SU-DHL-6 (cell line): ENCODE measurements around the gene C12orf76.
"Not testable (repeated sequence)": the region's sequence is repeated elsewhere in the genome, so short reads cannot be mapped to it uniquely, and the experiment has no call there.

Experiments used
- H2AFZ ChIP-seq: fragments of 200-600 bp; sonication (generic); 2 replicates; pipeline ENCODE4 v1.6.1; 2014; ENCODE audit warnings: low read depth, mild to moderate bottlenecking, moderate library complexity, mixed read lengths, antibody characterized with exemption, low read length; ENCODE audit not compliant: severe bottlenecking
- H3F3A ChIP-seq: fragments of 200-600 bp; shearing (Covaris generic); 2 replicates; pipeline ENCODE4 v1.6.0; 2016; ENCODE audit warnings: antibody characterized with exemption, mild to moderate bottlenecking; ENCODE audit not compliant: insufficient read depth
- H3K27ac ChIP-seq: fragments of 200-600 bp; sonication (generic); 2 replicates; pipeline ENCODE4 v1.5.1; 2016; ENCODE audit warnings: low read depth, mild to moderate bottlenecking, low read length, moderate library complexity, mixed read lengths
- H3K27me3 ChIP-seq: fragments of 200-600 bp; sonication (generic), shearing (Covaris generic); 2 replicates; pipeline ENCODE4 v1.6.0; 2014; ENCODE audit warnings: mild to moderate bottlenecking, low read length
- H3K36me3 ChIP-seq: fragments of 200-600 bp; sonication (generic); 2 replicates; pipeline ENCODE4 v1.6.1; 2014; ENCODE audit warnings: mild to moderate bottlenecking, low read length, mixed read lengths
- H3K4me2 ChIP-seq: fragments of 300-600, 200-600 bp; shearing (Covaris generic), sonication (generic); 2 replicates; pipeline ENCODE4 v1.6.0; 2014; ENCODE audit warnings: low read length, low read depth, mild to moderate bottlenecking; ENCODE audit not compliant: poor library complexity, severe bottlenecking
- H3K4me3 ChIP-seq: fragments of 200-600 bp; sonication (generic); 2 replicates; pipeline ENCODE4 v1.5.1; 2014; ENCODE audit warnings: antibody characterized with exemption, low read length, mild to moderate bottlenecking, mixed read lengths; ENCODE audit not compliant: insufficient read depth, poor library complexity, severe bottlenecking
- H3K79me2 ChIP-seq: fragments of 200-600 bp; sonication (generic); 2 replicates; pipeline ENCODE4 v1.6.1; 2014; ENCODE audit warnings: mild to moderate bottlenecking, low read length, moderate library complexity; ENCODE audit not compliant: insufficient read depth
- H3K9ac ChIP-seq: fragments of 200-600 bp; sonication (generic); 2 replicates; pipeline ENCODE4 v1.7.0; 2014; ENCODE audit warnings: mild to moderate bottlenecking, low read length
- H3K9me2 ChIP-seq: fragments of 200-600 bp; sonication (generic); replicated peaks from 2 replicates; pipeline ENCODE4 v1.6.1; 2014; ENCODE audit warnings: low read length; ENCODE audit not compliant: insufficient read depth
- H3K9me3 ChIP-seq: fragments of 200-600 bp; sonication (generic); 2 replicates; pipeline ENCODE4 v1.6.1; 2014; ENCODE audit warnings: low read length, mixed read lengths; ENCODE audit not compliant: insufficient read depth
- H4K20me1 ChIP-seq: fragments of 200-600 bp; sonication (generic); 2 replicates; pipeline ENCODE4 v1.6.1; 2014; ENCODE audit warnings: low read depth, mild to moderate bottlenecking, antibody characterized with exemption, low read length, moderate library complexity, mixed read lengths
- CTCF ChIP-seq: fragments of 200-600 bp; sonication (generic); IDR thresholded peaks from one replicate; pipeline ENCODE4 v1.5.1; 2017; ENCODE audit warnings: antibody characterized with exemption, mild to moderate bottlenecking, low read length, moderate library complexity; ENCODE audit not compliant: insufficient read depth, poor library complexity, severe bottlenecking
- EZH2phosphoT487 ChIP-seq: fragments of 200-600 bp; sonication (generic), shearing (Covaris generic); conservative IDR thresholded peaks from 2 replicates; pipeline ENCODE4 v1.6.1; 2018; ENCODE audit warnings: mild to moderate bottlenecking, antibody characterized with exemption, low read length, moderate library complexity, mixed read lengths

The C12orf76 gene

GRCh38 chr12:110058875-110059615 lies 10.7 kb upstream of the C12orf76 start:
- H3K79me2 ChIP-seq: no peaks in the 10 kb centered on the region
- H3F3A ChIP-seq: no peaks in the 10 kb centered on the region
- no peak overlapping the region for H3K4me3 ChIP-seq
- no peaks in the 10 kb centered on the region for H3K36me3 ChIP-seq
- no peak overlapping the region for H3K4me2 ChIP-seq
- H3K9ac ChIP-seq: no peak overlapping the region
- no peak overlapping the region for H2AFZ ChIP-seq
- no peaks in the 10 kb centered on the region for H3K9me2 ChIP-seq
- no peak overlapping the region for H3K27ac ChIP-seq
- no peak for TF ChIP-seq EZH2phosphoT487
- no peaks in the 10 kb centered on the region for H4K20me1 ChIP-seq
- H3K9me3 ChIP-seq: no peaks in the 10 kb centered on the region
- no peaks in the 10 kb centered on the region for H3K27me3 ChIP-seq

DNA sequence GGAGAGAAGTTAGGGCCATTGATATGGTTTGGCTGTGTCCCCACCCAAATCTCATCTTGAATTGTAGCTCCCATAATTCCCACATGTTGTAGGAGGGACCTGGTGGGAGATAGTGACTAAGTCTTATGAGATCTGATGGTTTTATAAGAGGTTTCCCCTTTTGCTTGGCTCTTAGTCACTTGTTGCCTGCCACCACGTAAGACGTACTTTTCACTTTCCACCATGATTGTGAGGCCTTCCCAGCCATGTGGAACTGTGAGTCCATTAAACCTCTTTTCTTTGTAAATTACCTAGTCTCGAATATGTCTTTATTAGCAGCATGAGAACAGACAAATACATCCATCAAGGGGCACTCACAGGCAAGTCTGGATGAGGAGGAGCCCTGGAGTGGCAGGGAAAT lies 8.3 kb upstream of the C12orf76 start:
- not testable (repeated sequence) for H3K9me3 ChIP-seq, H3K27ac ChIP-seq, H3F3A ChIP-seq, H3K4me2 ChIP-seq, H3K36me3 ChIP-seq, H3K4me3 ChIP-seq, H3K79me2 ChIP-seq, H3K9ac ChIP-seq, H2AFZ ChIP-seq, H3K27me3 ChIP-seq, H3K9me2 ChIP-seq, H4K20me1 ChIP-seq

GRCh38 chr12:110055375-110056352 lies 7.3 kb upstream of the C12orf76 start:
- not testable (repeated sequence) for H3K9me2 ChIP-seq, H3K36me3 ChIP-seq, H2AFZ ChIP-seq, H3K27me3 ChIP-seq, H3K27ac ChIP-seq, H3K4me2 ChIP-seq, H3K9me3 ChIP-seq, H3K79me2 ChIP-seq, H3K9ac ChIP-seq, H3F3A ChIP-seq, H3K4me3 ChIP-seq, H4K20me1 ChIP-seq

DNA sequence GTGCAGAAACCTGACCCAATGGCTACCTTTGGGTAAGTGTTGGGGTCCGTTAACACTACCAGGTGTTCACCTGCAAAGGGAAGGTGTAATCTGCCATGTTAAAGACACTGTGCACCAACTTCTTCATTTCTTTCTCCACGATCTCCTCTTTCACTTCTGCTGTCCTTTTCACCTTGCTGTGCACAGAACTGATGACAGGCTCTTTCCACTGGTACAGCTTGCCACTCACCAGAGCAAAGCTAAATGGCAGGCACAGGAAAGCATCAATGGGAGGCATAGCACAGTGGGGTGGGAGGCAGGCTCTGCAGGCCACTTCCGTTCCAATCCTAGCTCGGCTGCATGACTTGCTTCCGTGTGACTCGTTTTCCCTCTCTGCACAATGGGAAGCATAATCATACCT lies 2.6 kb upstream of the C12orf76 start:
- H3K4me2 ChIP-seq: peak overlapping the region; percentile 73
- TF ChIP-seq EZH2phosphoT487: no peak
- TF ChIP-seq CTCF: no peak
- no peak overlapping the region for H3K4me3 ChIP-seq

GRCh38 chr12:110049666-110050065 lies 1.3 kb upstream of the C12orf76 start:
- peak overlapping the region; percentile 73 for H3K4me2 ChIP-seq
- H3K79me2 ChIP-seq: peaks cover 24% of the 10 kb centered on the region
- H3K9me2 ChIP-seq, H3K9me3 ChIP-seq, H3K36me3 ChIP-seq, H3K27me3 ChIP-seq, H4K20me1 ChIP-seq: not testable (repeated sequence)
- H3K9ac ChIP-seq: peak overlapping the region; percentile 74
- H3K4me3 ChIP-seq: peak overlapping the region; percentile 57
- H3F3A ChIP-seq: peaks cover 20% of the 10 kb centered on the region
- peak overlapping the region; percentile 84 for H2AFZ ChIP-seq
- H3K27ac ChIP-seq: peak overlapping the region; percentile 92

More for the DNA sequence above, 2.6 kb upstream of the C12orf76 start:
- Histone ChIP-seq H2AFZ (no peak overlapping the region), H3K9ac (no peak overlapping the region), H3F3A (peaks cover 20% of the 10 kb centered on the region), H3K9me3 (no peaks in the 10 kb centered on the region), H4K20me1 (no peaks in the 10 kb centered on the region), H3K27ac (peak overlapping the region; percentile 92), H3K9me2 (no peaks in the 10 kb centered on the region), H3K27me3 (no peaks in the 10 kb centered on the region), H3K79me2 (peaks cover 23% of the 10 kb centered on the region), H3K36me3 (no peaks in the 10 kb centered on the region)

DNA sequence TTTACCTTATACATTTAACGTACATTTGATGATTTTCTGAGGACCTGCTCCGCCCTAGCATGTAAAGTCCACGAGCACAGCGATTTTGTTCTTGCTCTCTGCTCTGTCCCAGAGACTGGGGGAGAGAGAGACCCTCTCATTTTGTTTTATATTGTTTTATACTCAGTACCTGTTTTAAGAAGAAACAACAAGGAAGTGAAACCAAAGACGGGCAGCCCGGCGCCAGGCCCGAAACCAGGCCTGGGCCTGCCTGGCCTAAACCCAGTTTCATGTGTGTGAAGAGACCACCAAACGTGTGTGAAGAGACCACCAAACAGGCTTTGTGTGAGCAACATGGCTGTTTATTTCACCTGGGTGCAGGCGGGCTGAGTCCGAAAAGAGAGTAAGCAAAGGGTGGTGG lies 712 bp upstream of the C12orf76 start:
- not testable (repeated sequence) for H3K36me3 ChIP-seq, H3K9me3 ChIP-seq, H4K20me1 ChIP-seq, H3K9me2 ChIP-seq, H3K27me3 ChIP-seq
- H2AFZ ChIP-seq: peak overlapping the region; percentile 64
- H3K9ac ChIP-seq: peak overlapping the region; percentile 74
- H3K4me3 ChIP-seq: peak overlapping the region; percentile 57
- H3K4me2 ChIP-seq: peak overlapping the region; percentile 73
- peak overlapping the region; percentile 92 for H3K27ac ChIP-seq
- peaks cover 20% of the 10 kb centered on the region for H3F3A ChIP-seq
- peaks cover 24% of the 10 kb centered on the region for H3K79me2 ChIP-seq
